IMR-90 (cell line): ENCODE measurements around the gene USP25. TPM values are rescaled to one million over a fixed set of nuclear protein-coding genes. Genes with fewer than 3 reads are reported as not detected.

Source experiments
- ATAC-seq: fragments of 200-7000 bp; cut with Tn5 transposase; 2 replicates; pipeline ENCODE4 v1.9.1; 2020; ENCODE audit warnings: low read depth, mild to moderate bottlenecking, moderate library complexity
- BruUV-seq: library from RNA; stranded (reverse); fragments of 400-500 nt; replicated peaks from 2 replicates; lab custom pipeline; 2021; lab: Mats Ljungman, UMichigan
- CTCF ChIA-PET: fragments of 300-600 bp; formaldehyde crosslinking; extraction: SDS; loops from one replicate; lab custom pipeline; 2021; ENCODE audit warnings: antibody characterized with exemption; lab: Yijun Ruan, JAX
- POLR2A ChIA-PET: fragments of 300-600 bp; sonication (Branson Sonifier 250); formaldehyde crosslinking; loops from one replicate; lab custom pipeline; 2022; ENCODE audit warnings: antibody characterized with exemption; ENCODE audit not compliant: unreplicated experiment; lab: Charles Lee
- DNase-seq: peaks from one replicate; pipeline ENCODE4 v3.0.0; 2013
- H2AFZ ChIP-seq: replicated peaks from 2 replicates; pipeline ENCODE3; 2013; ENCODE audit warnings: low read length, mild to moderate bottlenecking; ENCODE audit not compliant: poor library complexity
- H2AK5ac ChIP-seq: 2 replicates; pipeline ENCODE4 v1.6.1; 2013; ENCODE audit warnings: low read depth, low read length, inconsistent platforms
- H2AK9ac ChIP-seq: replicated peaks from 2 replicates; pipeline ENCODE3; 2013; ENCODE audit warnings: mild to moderate bottlenecking, low read depth, low read length, moderate library complexity; ENCODE audit not compliant: poor library complexity
- H2BK120ac ChIP-seq: 2 replicates; pipeline ENCODE4 v1.6.1; 2013; ENCODE audit warnings: low read depth, low read length, inconsistent platforms
- H2BK15ac ChIP-seq: 3 replicates; pipeline ENCODE4 v1.6.1; 2013; ENCODE audit warnings: low read depth, low read length, inconsistent platforms
- H2BK20ac ChIP-seq: 2 replicates; pipeline ENCODE4 v1.6.1; 2013; ENCODE audit warnings: low read depth, mild to moderate bottlenecking, inconsistent platforms, low read length, moderate library complexity
- H2BK5ac ChIP-seq: 2 replicates; pipeline ENCODE4 v1.6.1; 2013; ENCODE audit warnings: mild to moderate bottlenecking, low read depth, low read length, inconsistent platforms; ENCODE audit not compliant: poor library complexity, severe bottlenecking
- H3K14ac ChIP-seq: replicated peaks from 2 replicates; pipeline ENCODE4 v1.6.1; 2013; ENCODE audit warnings: low read depth, low read length, inconsistent platforms
- H3K18ac ChIP-seq: 2 replicates; pipeline ENCODE4 v1.6.1; 2013; ENCODE audit warnings: low read depth, low read length, control low read depth
- H3K23ac ChIP-seq: 2 replicates; pipeline ENCODE4 v1.6.1; 2013; ENCODE audit warnings: low read depth, low read length, inconsistent platforms
- H3K27ac ChIP-seq: 2 replicates; pipeline ENCODE4 v1.5.1; 2013; ENCODE audit warnings: mild to moderate bottlenecking, control low read depth, low read length; ENCODE audit not compliant: insufficient read depth
- H3K27me3 ChIP-seq: 2 replicates; pipeline ENCODE4 v1.6.1; 2013; ENCODE audit warnings: low read length; ENCODE audit not compliant: control insufficient read depth, insufficient read depth
- H3K36me3 ChIP-seq: 2 replicates; pipeline ENCODE4 v1.6.1; 2013; ENCODE audit warnings: low read length, mixed read lengths; ENCODE audit not compliant: control insufficient read depth, insufficient read depth
- H3K4ac ChIP-seq: 2 replicates; pipeline ENCODE4 v1.6.1; 2013; ENCODE audit warnings: low read depth, low read length, inconsistent platforms
- H3K4me1 ChIP-seq: 2 replicates; pipeline ENCODE4 v1.6.1; 2013; ENCODE audit warnings: low read length, mixed read lengths; ENCODE audit not compliant: control insufficient read depth, insufficient read depth
- H3K4me2 ChIP-seq: 2 replicates; pipeline ENCODE4 v1.6.1; 2013; ENCODE audit warnings: low read depth, mild to moderate bottlenecking, control low read depth, low read length, moderate library complexity
- H3K4me3 ChIP-seq: 2 replicates; pipeline ENCODE4 v1.5.1; 2013; ENCODE audit warnings: low read depth, mild to moderate bottlenecking, control low read depth, low read length, moderate library complexity; ENCODE audit not compliant: insufficient read depth
- H3K56ac ChIP-seq: 2 replicates; pipeline ENCODE4 v1.6.1; 2013; ENCODE audit warnings: low read length, inconsistent platforms; ENCODE audit not compliant: insufficient read depth; ENCODE audit errors: extremely low read depth
- H3K79me1 ChIP-seq, 2 experiments: 2 replicates each; pipeline ENCODE4 v1.6.1; 2013; ENCODE audit warnings: low read length in 2 of 2, inconsistent platforms in 1 of 2, low read depth in 1 of 2
- H3K9ac ChIP-seq: 2 replicates; pipeline ENCODE4 v1.6.1; 2013; ENCODE audit warnings: low read depth, low read length, control low read depth
- H3K9me1 ChIP-seq: 2 replicates; pipeline ENCODE4 v1.6.1; 2013; ENCODE audit warnings: low read length, inconsistent platforms; ENCODE audit not compliant: insufficient read depth
- H3K9me3 ChIP-seq: 2 replicates; pipeline ENCODE4 v1.6.1; 2013; ENCODE audit warnings: low read length; ENCODE audit not compliant: control insufficient read depth, insufficient read depth
- H4K20me1 ChIP-seq: 2 replicates; pipeline ENCODE4 v1.6.1; 2013; ENCODE audit warnings: low read length, inconsistent platforms; ENCODE audit not compliant: insufficient read depth
- H4K5ac ChIP-seq: 2 replicates; pipeline ENCODE4 v1.6.1; 2013; ENCODE audit warnings: mild to moderate bottlenecking, low read depth, low read length, control low read depth
- H4K8ac ChIP-seq, 2 experiments: 2 replicates each; pipeline ENCODE4 v1.6.1; 2013; ENCODE audit warnings: low read depth in 2 of 2, low read length in 2 of 2, control low read depth in 1 of 2, inconsistent platforms in 1 of 2
- H4K91ac ChIP-seq: 2 replicates; pipeline ENCODE4 v1.6.1; 2013; ENCODE audit warnings: low read depth, low read length, inconsistent platforms; ENCODE audit not compliant: insufficient read depth
- CHD1 ChIP-seq: IDR thresholded peaks from 2 replicates; pipeline ENCODE4 v1.6.1; 2012; ENCODE audit warnings: low read depth, low read length, improper control_type of control experiment
- NFE2L2 ChIP-seq: fragments of 150-350 bp; IDR thresholded peaks from 2 replicates; pipeline ENCODE4 v1.6.1; 2016; ENCODE audit warnings: low read depth, mild to moderate bottlenecking, low read length
- RFX5 ChIP-seq: IDR thresholded peaks from 2 replicates; pipeline ENCODE4 v1.8.0; 2012; ENCODE audit warnings: low read depth, mild to moderate bottlenecking, low read length, moderate library complexity
- WGBS, 2 experiments: methylation state at CpG; one replicate each; pipeline versions ENCODE4 v1.1.5 to v1.1.7; 2013; ENCODE audit warnings: missing lambda C conversion rate in 2 of 2; ENCODE audit not compliant: insufficient read length in 1 of 2; ENCODE audit errors: extremely low coverage in 2 of 2; 5-methylcytosine and 5-hydroxymethylcytosine counted together
- dilution Hi-C: fragments of 300-500 bp; cut with HindIII; formaldehyde crosslinking; loops from one replicate; pipeline ENCODE4 v1.14.3; 2018; ENCODE audit warnings: low sequenced_read_pairs; ENCODE audit not compliant: unreplicated experiment
- in situ Hi-C: fragments of 300-500 bp; cut with MboI; formaldehyde crosslinking; loops from 3 replicates; pipeline ENCODE4 v1.14.3; 2019; ENCODE audit warnings: low sequenced_read_pairs, inconsistent platforms, mixed read lengths
- intact Hi-C: fragments of 100-400 bp; cut with micrococcal nuclease; formaldehyde crosslinking; loops from 2 replicates; pipeline ENCODE4 v1.10.0; 2022
- polyA plus RNA-seq, 3 experiments: library from polyadenylated mRNA; depleted of rRNA; stranded (reverse); fragments of >200 nt; gene quantifications; 2 replicates each; pipeline ENCODE4 v1.2.3, GENCODE V29; 2012; ENCODE audit warnings: low replicate concordance in 1 of 3
- total RNA-seq: library from RNA; depleted of rRNA; stranded (reverse); fragments of >200 nt; gene quantifications from 2 replicates; pipeline ENCODE4 v1.2.3, GENCODE V29; 2012
- TF ChIP-seq, protein P1 (sequence below): fragments of 150-350 bp; IDR thresholded peaks from 2 replicates; pipeline ENCODE4 v1.6.1; 2016; ENCODE audit warnings: low read depth, mild to moderate bottlenecking, low read length, moderate library complexity, borderline replicate concordance

USP25 gene
- total and polyA plus RNA-seq, 2 of the 4 experiments (the other 2 are of a cell fraction), result 9.3 to 23.3 TPM

DNA sequence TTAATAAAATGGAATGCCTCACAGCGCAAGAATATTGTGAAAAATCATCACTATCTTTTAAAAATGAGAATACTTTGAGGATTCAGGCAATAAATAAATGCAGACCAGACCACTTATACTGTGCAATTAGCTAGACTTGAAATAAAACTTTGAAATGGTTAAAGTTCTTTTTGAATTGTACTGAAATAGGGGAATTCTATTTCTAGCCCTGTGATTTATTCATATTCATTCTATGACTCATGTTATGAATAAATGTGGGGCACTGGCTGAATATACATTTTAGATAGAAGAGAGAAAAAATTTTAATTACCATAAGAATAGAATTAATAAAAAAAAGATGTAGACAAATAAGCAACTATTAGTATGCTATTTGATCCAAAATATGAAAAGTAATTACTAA lies 16.4 kb upstream of the USP25 start:
- intact Hi-C loops (loop anchor here (10.0 kb wide), 1 partner anchor 89 kb away; no protein-coding TSS in a partner anchor), in situ Hi-C loops (no loop called here), dilution Hi-C loops (no loop called here)
- H2AK9ac ChIP-seq, result no peak overlapping the region
- H3K23ac ChIP-seq, result no peak overlapping the region
- no CpG with 5 or more reads among the region's 1 CpG for WGBS, 2 experiments
- H3K4me1 ChIP-seq, result no peaks in the 10 kb centered on the region
- H4K8ac ChIP-seq, result no peak overlapping the region
- H4K91ac ChIP-seq, result no peak overlapping the region
- H2AK5ac ChIP-seq, result no peak overlapping the region
- no peak overlapping the region for H3K56ac ChIP-seq
- ATAC-seq (no peak), DNase-seq (peak; percentile 15)
- no peaks in the 10 kb centered on the region for H3K79me1 ChIP-seq
- H3K18ac ChIP-seq, result no peak overlapping the region
- H3K27ac ChIP-seq, result no peak overlapping the region
- H3K27me3 ChIP-seq, result no peaks in the 10 kb centered on the region; the same call in 1 of the 2 replicates
- H3K4ac ChIP-seq, result no peak overlapping the region
- no peak overlapping the region for H2BK5ac ChIP-seq
- no peaks in the 10 kb centered on the region for H4K20me1 ChIP-seq
- H3K9ac ChIP-seq, result no peak overlapping the region
- TF ChIP-seq, protein P1, sequence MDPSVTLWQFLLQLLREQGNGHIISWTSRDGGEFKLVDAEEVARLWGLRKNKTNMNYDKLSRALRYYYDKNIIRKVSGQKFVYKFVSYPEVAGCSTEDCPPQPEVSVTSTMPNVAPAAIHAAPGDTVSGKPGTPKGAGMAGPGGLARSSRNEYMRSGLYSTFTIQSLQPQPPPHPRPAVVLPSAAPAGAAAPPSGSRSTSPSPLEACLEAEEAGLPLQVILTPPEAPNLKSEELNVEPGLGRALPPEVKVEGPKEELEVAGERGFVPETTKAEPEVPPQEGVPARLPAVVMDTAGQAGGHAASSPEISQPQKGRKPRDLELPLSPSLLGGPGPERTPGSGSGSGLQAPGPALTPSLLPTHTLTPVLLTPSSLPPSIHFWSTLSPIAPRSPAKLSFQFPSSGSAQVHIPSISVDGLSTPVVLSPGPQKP, result no peak
- TF ChIP-seq RFX5 (no peak), NFE2L2 (no peak), CHD1 (no peak)
- no peak overlapping the region for H2AFZ ChIP-seq
- POLR2A ChIA-PET, result no interaction called here
- no peaks in the 10 kb centered on the region for H3K36me3 ChIP-seq
- no peak overlapping the region for H2BK15ac ChIP-seq
- H3K9me1 ChIP-seq, result 0 out of 2 replicates have a peak, but pooled peaks cover 3% of the 10 kb centered on the region
- CTCF ChIA-PET, result no interaction called here
- H3K4me3 ChIP-seq, result no peak overlapping the region
- no peak overlapping the region for H4K5ac ChIP-seq
- no peak overlapping the region for H2BK20ac ChIP-seq
- H3K4me2 ChIP-seq, result no peak overlapping the region
- BruUV-seq, result no TSS peak
- H3K14ac ChIP-seq, result no peak overlapping the region
- H3K9me3 ChIP-seq, result no peaks in the 10 kb centered on the region
- no peak overlapping the region for H2BK120ac ChIP-seq
